Activated naive CD8-positive, alpha-beta T cell treated with anti-CD3 and anti-CD28 coated beads, Interleukin-2, amount 10 ng/mL, durations not matched to agents 7 days and 5 days (primary cell): ENCODE measurements around the gene GNPNAT1. TPM values are rescaled to one million over a fixed set of nuclear protein-coding genes. Genes with fewer than 3 reads are reported as not detected.
A peak's percentile ranks its signal among the peaks of the same experiment; 100 is the strongest.

Experiments
- ATAC-seq: fragments of 150-1000 bp; cut with Tn5 transposase; one replicate; pipeline ENCODE4 v1.10.0; 2021; ENCODE audit warnings: low read depth, moderate library complexity
- POLR2A ChIA-PET: fragments of 350-600 bp; sonication (Branson Sonifier 250); formaldehyde crosslinking; loops from one replicate; lab custom pipeline; 2021; ENCODE audit warnings: antibody characterized with exemption; lab: Charles Lee
- DNase-seq: peaks from one replicate; pipeline ENCODE4 v3.0.0; 2021
- H3K27ac Mint-ChIP-seq: one replicate; pipeline ENCODE4 v1.8.0; 2022; ENCODE audit warnings: mild to moderate bottlenecking, mixed read lengths
- H3K27me3 Mint-ChIP-seq: one replicate; pipeline ENCODE4 v1.8.0; 2022; ENCODE audit warnings: mild to moderate bottlenecking, moderate library complexity, mixed read lengths
- H3K36me3 Mint-ChIP-seq: one replicate; pipeline ENCODE4 v1.8.0; 2021; ENCODE audit warnings: mild to moderate bottlenecking, mixed read lengths
- H3K4me1 Mint-ChIP-seq: one replicate; pipeline ENCODE4 v1.8.0; 2021; ENCODE audit warnings: mixed read lengths
- H3K4me3 Mint-ChIP-seq: one replicate; pipeline ENCODE4 v1.8.0; 2022; ENCODE audit warnings: mild to moderate bottlenecking, moderate library complexity, mixed read lengths
- H3K9me3 Mint-ChIP-seq: one replicate; pipeline ENCODE4 v1.8.0; 2021; ENCODE audit warnings: mixed read lengths
- total RNA-seq, 2 experiments: library from RNA; stranded (reverse); gene quantifications; one replicate each; pipeline ENCODE4 v1.2.3, GENCODE V29; 2021

The GNPNAT1 gene
- 10 to 100 TPM in 1 of 2 experiments, 1 to 10 TPM in 1; 9.7 to 12.3 TPM for total RNA-seq

GRCh38 chr14:52791223-52792096 lies at the start of gene GNPNAT1:
GNPNAT1 (minus strand) TSS chr14:52791607; CDS start chr14:52784650, 6,957 bp downstream.
- H3K27me3 Mint-ChIP-seq: no peaks in the 10 kb centered on the region
- H3K4me1 Mint-ChIP-seq: peaks cover 24% of the 10 kb centered on the region
- POLR2A ChIA-PET: interaction anchor here (1.1 to 1.5 kb wide), 2 partner anchors 239 to 240 kb away, joined by 3 read pairs; partner anchors contain the start of genes GPR137C and TXNDC16
- peak within 1 kb of the TSS; percentile 87 for H3K4me3 Mint-ChIP-seq
- peaks cover under 1% of the 10 kb centered on the region for H3K9me3 Mint-ChIP-seq
- DNase-seq (peak; percentile 92), ATAC-seq (peak; percentile 99)
- H3K36me3 Mint-ChIP-seq: peaks cover 3% of the 10 kb centered on the region
- peak within 1 kb of the TSS; percentile 82 for H3K27ac Mint-ChIP-seq

- no peak overlapping the region for H3K4me3 Mint-ChIP-seq
- no peak overlapping the region for H3K27ac Mint-ChIP-seq
- H3K36me3 Mint-ChIP-seq: no peaks in the 10 kb centered on the region
- H3K9me3 Mint-ChIP-seq: no peaks in the 10 kb centered on the region
- no peak for ATAC-seq
- H3K27me3 Mint-ChIP-seq: peaks cover 2% of the 10 kb centered on the region
- DNase-seq: no peak
- POLR2A ChIA-PET: no interaction called here
- no peaks in the 10 kb centered on the region for H3K4me1 Mint-ChIP-seq
Measured at GRCh38 chr14:52840877-52841276, 49.5 kb upstream of the GNPNAT1 start.

GRCh38 chr14:52837451-52837850 lies 46.0 kb upstream of the GNPNAT1 start:
- no peak overlapping the region for H3K4me3 Mint-ChIP-seq
- H3K27me3 Mint-ChIP-seq: peaks cover under 1% of the 10 kb centered on the region
- H3K27ac Mint-ChIP-seq: no peak overlapping the region
- H3K4me1 Mint-ChIP-seq: no peaks in the 10 kb centered on the region
- H3K36me3 Mint-ChIP-seq: no peaks in the 10 kb centered on the region
- POLR2A ChIA-PET: no interaction called here
- DNase-seq (no peak), ATAC-seq (no peak)
- no peaks in the 10 kb centered on the region for H3K9me3 Mint-ChIP-seq

GRCh38 chr14:52836063-52836462 lies 44.7 kb upstream of the GNPNAT1 start:
- Mint-ChIP-seq H3K36me3 (no peaks in the 10 kb centered on the region), H3K4me3 (no peak overlapping the region), H3K9me3 (no peaks in the 10 kb centered on the region), H3K27me3 (no peaks in the 10 kb centered on the region), H3K4me1 (no peaks in the 10 kb centered on the region), H3K27ac (no peak overlapping the region)
- ATAC-seq: no peak
- POLR2A ChIA-PET: no interaction called here
- no peak for DNase-seq

- POLR2A ChIA-PET: no interaction called here
- H3K9me3 Mint-ChIP-seq: no peaks in the 10 kb centered on the region
- no peak overlapping the region for H3K27ac Mint-ChIP-seq
Measured at GRCh38 chr14:52835122-52835903, 43.9 kb upstream of the GNPNAT1 start.

GRCh38 chr14:52834440-52834842 lies 43.0 kb upstream of the GNPNAT1 start:
- POLR2A ChIA-PET: no interaction called here
- Mint-ChIP-seq H3K4me3 (no peak overlapping the region), H3K9me3 (no peaks in the 10 kb centered on the region), H3K4me1 (no peaks in the 10 kb centered on the region), H3K36me3 (no peaks in the 10 kb centered on the region), H3K27me3 (no peaks in the 10 kb centered on the region), H3K27ac (no peak overlapping the region)
- DNase-seq (no peak), ATAC-seq (no peak)

More at GRCh38 chr14:52835122-52835903, 43.9 kb upstream of the GNPNAT1 start:
- Mint-ChIP-seq H3K36me3 (no peaks in the 10 kb centered on the region), H3K4me3 (no peak overlapping the region), H3K4me1 (no peaks in the 10 kb centered on the region), H3K27me3 (no peaks in the 10 kb centered on the region)
- DNase-seq (no peak), ATAC-seq (no peak)

GRCh38 chr14:52833891-52834290 lies 42.5 kb upstream of the GNPNAT1 start:
- no peak overlapping the region for H3K27ac Mint-ChIP-seq
- ATAC-seq: no peak
- no peaks in the 10 kb centered on the region for H3K9me3 Mint-ChIP-seq
- DNase-seq: no peak
- POLR2A ChIA-PET: no interaction called here
- no peak overlapping the region for H3K4me3 Mint-ChIP-seq
- H3K36me3 Mint-ChIP-seq: no peaks in the 10 kb centered on the region
- H3K4me1 Mint-ChIP-seq: no peaks in the 10 kb centered on the region
- peaks cover 2% of the 10 kb centered on the region for H3K27me3 Mint-ChIP-seq

GRCh38 chr14:52829527-52830185 lies 38.2 kb upstream of the GNPNAT1 start:
- peaks cover 6% of the 10 kb centered on the region for H3K27me3 Mint-ChIP-seq
- POLR2A ChIA-PET: no interaction called here
- ATAC-seq: no peak
- H3K4me3 Mint-ChIP-seq: no peak overlapping the region
- DNase-seq: no peak
- no peaks in the 10 kb centered on the region for H3K9me3 Mint-ChIP-seq
- no peak overlapping the region for H3K27ac Mint-ChIP-seq
- no peaks in the 10 kb centered on the region for H3K36me3 Mint-ChIP-seq
- no peaks in the 10 kb centered on the region for H3K4me1 Mint-ChIP-seq

GRCh38 chr14:52827426-52827825 lies 36.0 kb upstream of the GNPNAT1 start:
- POLR2A ChIA-PET: no interaction called here
- Mint-ChIP-seq H3K36me3 (no peaks in the 10 kb centered on the region), H3K9me3 (no peaks in the 10 kb centered on the region)

GRCh38 chr14:52825085-52825484 lies 33.7 kb upstream of the GNPNAT1 start:
- Mint-ChIP-seq H3K27ac (no peak overlapping the region), H3K27me3 (peaks cover 8% of the 10 kb centered on the region), H3K4me1 (no peaks in the 10 kb centered on the region), H3K4me3 (no peak overlapping the region), H3K36me3 (no peaks in the 10 kb centered on the region), H3K9me3 (no peaks in the 10 kb centered on the region)
- ATAC-seq (no peak), DNase-seq (no peak)
- POLR2A ChIA-PET: interaction anchor here (0.6 kb wide), 1 partner anchor 1664 kb away, joined by 6 read pairs; no protein-coding TSS in a partner anchor

More at GRCh38 chr14:52827426-52827825, 36.0 kb upstream of the GNPNAT1 start:
- no peak overlapping the region for H3K4me3 Mint-ChIP-seq
- H3K4me1 Mint-ChIP-seq: no peaks in the 10 kb centered on the region
- no peak for DNase-seq
- peaks cover 6% of the 10 kb centered on the region for H3K27me3 Mint-ChIP-seq
- no peak overlapping the region for H3K27ac Mint-ChIP-seq
- no peak for ATAC-seq

- DNase-seq: no peak
- H3K36me3 Mint-ChIP-seq: no peaks in the 10 kb centered on the region
- H3K4me1 Mint-ChIP-seq: no peaks in the 10 kb centered on the region
- H3K27ac Mint-ChIP-seq: no peak overlapping the region
- no peak for ATAC-seq
- POLR2A ChIA-PET: interaction anchor here (0.6 kb wide), 1 partner anchor 1665 kb away, joined by 6 read pairs; no protein-coding TSS in a partner anchor
- no peak overlapping the region for H3K4me3 Mint-ChIP-seq
- H3K27me3 Mint-ChIP-seq: peaks cover 8% of the 10 kb centered on the region
- H3K9me3 Mint-ChIP-seq: no peaks in the 10 kb centered on the region
Measured at GRCh38 chr14:52824462-52824861, 33.1 kb upstream of the GNPNAT1 start.

GRCh38 chr14:52821805-52822250 lies 30.4 kb upstream of the GNPNAT1 start:
- ATAC-seq: no peak
- Mint-ChIP-seq H3K9me3 (no peaks in the 10 kb centered on the region), H3K36me3 (no peaks in the 10 kb centered on the region), H3K4me3 (no peak overlapping the region), H3K4me1 (peaks cover 1% of the 10 kb centered on the region), H3K27ac (no peak overlapping the region), H3K27me3 (peaks cover 8% of the 10 kb centered on the region)
- POLR2A ChIA-PET: no interaction called here
- no peak for DNase-seq

- Mint-ChIP-seq H3K27ac (no peak overlapping the region), H3K4me1 (peaks cover 4% of the 10 kb centered on the region), H3K9me3 (no peaks in the 10 kb centered on the region), H3K27me3 (no peaks in the 10 kb centered on the region), H3K36me3 (no peaks in the 10 kb centered on the region), H3K4me3 (no peak overlapping the region)
- ATAC-seq: no peak
- no peak for DNase-seq
- POLR2A ChIA-PET: no interaction called here
Measured at GRCh38 chr14:52808101-52808500, 16.7 kb upstream of the GNPNAT1 start.
